ENCODE measurements around the gene GRID1.

Gene GRID1

GRCh38 chr10:86283466-86284287 is 82.9 kb downstream of the GRID1 start:
- no peak overlapping the region for H2AFZ ChIP-seq (ENCODE audit: low read depth, low read length)
- DNase-seq, result no peak
- no peaks in the 10 kb centered on the region for H3K27me3 ChIP-seq (ENCODE audit: control insufficient read depth in 1 of 2, insufficient read depth in 1 of 2, low read length in 2 of 2)
- no peak overlapping the region for H2BK15ac ChIP-seq (ENCODE audit: low read depth, poor library complexity, severe bottlenecking)
- peaks cover 7% of the 10 kb centered on the region for H3K9me3 ChIP-seq (ENCODE audit: control insufficient read depth, low read length)
- no peak overlapping the region for H3K23ac ChIP-seq (ENCODE audit: low read length in 2 of 2)
- no peak overlapping the region for H2BK5ac ChIP-seq (ENCODE audit: low read depth, low read length, poor library complexity, severe bottlenecking)
- no peak overlapping the region for H2BK12ac ChIP-seq (ENCODE audit: low read length in 2 of 2)
- H3K4me2 ChIP-seq (ENCODE audit: low read length, poor library complexity, severe bottlenecking), result no peak overlapping the region
- H2BK120ac ChIP-seq (ENCODE audit: low read depth, low read length), result no peak overlapping the region
- H4K91ac ChIP-seq (ENCODE audit: low read length), result no peak overlapping the region
- H3K4me3 ChIP-seq (ENCODE audit: insufficient read depth in 1 of 2, low read depth in 1 of 2, low read length in 2 of 2), result no peak overlapping the region
- no peak overlapping the region for H3K27ac ChIP-seq (ENCODE audit: low read length, poor library complexity, severe bottlenecking)
- H4K8ac ChIP-seq (ENCODE audit: low read length), result no peak overlapping the region
- H2AK5ac ChIP-seq (ENCODE audit: low read length, severe bottlenecking), result no peak overlapping the region
- WGBS, result 68% methylated on average over 1 of the region's 1 CpG
- H3K79me1 ChIP-seq (replicated peaks; ENCODE audit: low read length, poor library complexity, severe bottlenecking), result no peaks in the 10 kb centered on the region
- H3K36me3 ChIP-seq (ENCODE audit: control insufficient read depth in 1 of 2, insufficient read depth in 2 of 2, low read depth in 1 of 2, low read length in 2 of 2), result no peaks in the 10 kb centered on the region
- H3K9ac ChIP-seq (ENCODE audit: low read length), result no peak overlapping the region
- no peaks in the 10 kb centered on the region for H3K4me1 ChIP-seq (ENCODE audit: control insufficient read depth, insufficient read depth, low read depth, low read length)
- H3K18ac ChIP-seq (ENCODE audit: low read depth in 1 of 2, low read length in 2 of 2), result no peak overlapping the region
- H3K4ac ChIP-seq (ENCODE audit: low read depth in 1 of 2, low read length in 2 of 2), result no peak overlapping the region
- H3K14ac ChIP-seq (ENCODE audit: low read length in 2 of 2), result no peak overlapping the region

GRCh38 chr10:86282664-86283465 is 83.7 kb downstream of the GRID1 start:
- Histone ChIP-seq H3K27me3 (ENCODE audit: control insufficient read depth in 1 of 2, insufficient read depth in 1 of 2, low read length in 2 of 2) (no peaks in the 10 kb centered on the region), H3K14ac (ENCODE audit: low read length in 2 of 2) (no peak overlapping the region), H2AK5ac (ENCODE audit: low read length, severe bottlenecking) (no peak overlapping the region), H3K36me3 (ENCODE audit: control insufficient read depth in 1 of 2, insufficient read depth in 2 of 2, low read depth in 1 of 2, low read length in 2 of 2) (no peaks in the 10 kb centered on the region), H3K9ac (ENCODE audit: low read length) (no peak overlapping the region), H2BK15ac (ENCODE audit: low read depth, poor library complexity, severe bottlenecking) (no peak overlapping the region), H3K23ac (ENCODE audit: low read length in 2 of 2) (no peak overlapping the region), H3K27ac (ENCODE audit: low read length, poor library complexity, severe bottlenecking) (no peak overlapping the region), H3K4me2 (ENCODE audit: low read length, poor library complexity, severe bottlenecking) (no peak overlapping the region), H3K79me1 (replicated peaks; ENCODE audit: low read length, poor library complexity, severe bottlenecking) (no peaks in the 10 kb centered on the region), H2AFZ (ENCODE audit: low read depth, low read length) (no peak overlapping the region), H4K91ac (ENCODE audit: low read length) (no peak overlapping the region), H3K9me3 (ENCODE audit: control insufficient read depth, low read length) (peaks cover 8% of the 10 kb centered on the region), H3K4me1 (ENCODE audit: control insufficient read depth, insufficient read depth, low read depth, low read length) (no peaks in the 10 kb centered on the region), H3K4me3 (ENCODE audit: insufficient read depth in 1 of 2, low read depth in 1 of 2, low read length in 2 of 2) (no peak overlapping the region), H2BK5ac (ENCODE audit: low read depth, low read length, poor library complexity, severe bottlenecking) (no peak overlapping the region), H3K18ac (ENCODE audit: low read depth in 1 of 2, low read length in 2 of 2) (no peak overlapping the region), H4K8ac (ENCODE audit: low read length) (peak overlapping the region; percentile 2), H2BK120ac (ENCODE audit: low read depth, low read length) (no peak overlapping the region), H2BK12ac (ENCODE audit: low read length in 2 of 2) (no peak overlapping the region), H3K4ac (ENCODE audit: low read depth in 1 of 2, low read length in 2 of 2) (no peak overlapping the region)
- no peak for DNase-seq
- WGBS, result 80% methylated on average over 1 of the region's 1 CpG

- 68% methylated on average over 1 of the region's 1 CpG for WGBS
- H3K4me3 ChIP-seq (ENCODE audit: insufficient read depth in 1 of 2, low read depth in 1 of 2, low read length in 2 of 2), result no peak overlapping the region
- H2BK12ac ChIP-seq (ENCODE audit: low read length in 2 of 2), result no peak overlapping the region
Observed at GRCh38 chr10:86281396-86281795, 85.2 kb downstream of the GRID1 start.

GRCh38 chr10:86269332-86269731 is 97.3 kb downstream of the GRID1 start:
- Histone ChIP-seq H3K9ac (ENCODE audit: low read length) (no peak overlapping the region), H3K27ac (ENCODE audit: low read length, poor library complexity, severe bottlenecking) (no peak overlapping the region), H2BK15ac (ENCODE audit: low read depth, poor library complexity, severe bottlenecking) (no peak overlapping the region), H3K4ac (ENCODE audit: low read depth in 1 of 2, low read length in 2 of 2) (no peak overlapping the region), H2BK12ac (ENCODE audit: low read length in 2 of 2) (no peak overlapping the region), H3K4me1 (ENCODE audit: control insufficient read depth, insufficient read depth, low read depth, low read length) (no peaks in the 10 kb centered on the region), H3K27me3 (ENCODE audit: control insufficient read depth in 1 of 2, insufficient read depth in 1 of 2, low read length in 2 of 2) (peaks cover 0 to 2% of the 10 kb centered on the region in 2 experiments), H3K9me3 (ENCODE audit: control insufficient read depth, low read length) (no peaks in the 10 kb centered on the region), H3K23ac (ENCODE audit: low read length in 2 of 2) (no peak overlapping the region), H3K36me3 (ENCODE audit: control insufficient read depth in 1 of 2, insufficient read depth in 2 of 2, low read depth in 1 of 2, low read length in 2 of 2) (no peaks in the 10 kb centered on the region), H4K91ac (ENCODE audit: low read length) (no peak overlapping the region), H2AFZ (ENCODE audit: low read depth, low read length) (no peak overlapping the region), H4K8ac (ENCODE audit: low read length) (no peak overlapping the region), H3K79me1 (replicated peaks; ENCODE audit: low read length, poor library complexity, severe bottlenecking) (no peaks in the 10 kb centered on the region), H3K4me2 (ENCODE audit: low read length, poor library complexity, severe bottlenecking) (no peak overlapping the region), H3K18ac (ENCODE audit: low read depth in 1 of 2, low read length in 2 of 2) (no peak overlapping the region), H2BK5ac (ENCODE audit: low read depth, low read length, poor library complexity, severe bottlenecking) (no peak overlapping the region), H3K4me3 (ENCODE audit: insufficient read depth in 1 of 2, low read depth in 1 of 2, low read length in 2 of 2) (no peak overlapping the region), H2AK5ac (ENCODE audit: low read length, severe bottlenecking) (no peak overlapping the region), H3K14ac (ENCODE audit: low read length in 2 of 2) (no peak overlapping the region), H2BK120ac (ENCODE audit: low read depth, low read length) (no peak overlapping the region)
- 36% methylated on average over 2 of the region's 2 CpGs for WGBS
- no peak for DNase-seq

More at GRCh38 chr10:86281396-86281795, 85.2 kb downstream of the GRID1 start:
- no peak overlapping the region for H2BK120ac ChIP-seq (ENCODE audit: low read depth, low read length)
- H3K4me2 ChIP-seq (ENCODE audit: low read length, poor library complexity, severe bottlenecking), result no peak overlapping the region
- H2BK5ac ChIP-seq (ENCODE audit: low read depth, low read length, poor library complexity, severe bottlenecking), result no peak overlapping the region
- H3K4me1 ChIP-seq (ENCODE audit: control insufficient read depth, insufficient read depth, low read depth, low read length), result no peaks in the 10 kb centered on the region
- no peak overlapping the region for H3K14ac ChIP-seq (ENCODE audit: low read length in 2 of 2)
- no peak overlapping the region for H3K23ac ChIP-seq (ENCODE audit: low read length in 2 of 2)
- DNase-seq, result no peak
- H3K36me3 ChIP-seq (ENCODE audit: control insufficient read depth in 1 of 2, insufficient read depth in 2 of 2, low read depth in 1 of 2, low read length in 2 of 2), result no peaks in the 10 kb centered on the region
- no peaks in the 10 kb centered on the region for H3K79me1 ChIP-seq (replicated peaks; ENCODE audit: low read length, poor library complexity, severe bottlenecking)
- no peaks in the 10 kb centered on the region for H3K27me3 ChIP-seq (ENCODE audit: control insufficient read depth in 1 of 2, insufficient read depth in 1 of 2, low read length in 2 of 2)
- H2AK5ac ChIP-seq (ENCODE audit: low read length, severe bottlenecking), result no peak overlapping the region
- H3K9me3 ChIP-seq (ENCODE audit: control insufficient read depth, low read length), result peaks cover 8% of the 10 kb centered on the region
- no peak overlapping the region for H3K4ac ChIP-seq (ENCODE audit: low read depth in 1 of 2, low read length in 2 of 2)
- no peak overlapping the region for H4K8ac ChIP-seq (ENCODE audit: low read length)
- H3K9ac ChIP-seq (ENCODE audit: low read length), result no peak overlapping the region
- H3K27ac ChIP-seq (ENCODE audit: low read length, poor library complexity, severe bottlenecking), result no peak overlapping the region
- H2AFZ ChIP-seq (ENCODE audit: low read depth, low read length), result no peak overlapping the region
- no peak overlapping the region for H3K18ac ChIP-seq (ENCODE audit: low read depth in 1 of 2, low read length in 2 of 2)
- H2BK15ac ChIP-seq (ENCODE audit: low read depth, poor library complexity, severe bottlenecking), result no peak overlapping the region
- H4K91ac ChIP-seq (ENCODE audit: low read length), result no peak overlapping the region

Measured in mesenchymal stem cell (in vitro differentiated cells and primary cell).